Smooth muscle cell (in vitro differentiated cells): Measurements from ENCODE around the gene CELSR1. TPM values are rescaled to one million over a fixed set of nuclear protein-coding genes. Genes with fewer than 3 reads are reported as not detected.

Experiments
- DNase-seq: peaks from one replicate; lab custom pipeline; 2025; ENCODE audit not compliant: unreplicated experiment; lab: John Stamatoyannopoulos, UW
- H2AFZ ChIP-seq: fragments of 200-600 bp; sonication (generic); 2 replicates; pipeline ENCODE4 v1.6.0; 2016; ENCODE audit warnings: antibody characterized with exemption, low read depth, mild to moderate bottlenecking
- H3F3A ChIP-seq: fragments of 200-600 bp; sonication (generic); 2 replicates; pipeline ENCODE4 v1.6.0; 2017; ENCODE audit warnings: antibody characterized with exemption, low read depth
- H3K27ac ChIP-seq: fragments of 200-600 bp; sonication (generic); 2 replicates; pipeline ENCODE4 v1.5.1; 2016; ENCODE audit warnings: low read depth, mild to moderate bottlenecking
- H3K27me3 ChIP-seq: fragments of 200-600 bp; sonication (generic); 2 replicates; pipeline ENCODE4 v1.6.1; 2016; ENCODE audit warnings: low read depth, mild to moderate bottlenecking
- H3K36me3 ChIP-seq: fragments of 200-600 bp; sonication (generic); 2 replicates; pipeline ENCODE4 v1.5.1; 2016; ENCODE audit warnings: low read depth
- H3K4me1 ChIP-seq: fragments of 200-600 bp; sonication (generic); 2 replicates; pipeline ENCODE4 v1.5.1; 2016; ENCODE audit warnings: low read depth
- H3K4me2 ChIP-seq: fragments of 200-600 bp; sonication (generic); 2 replicates; pipeline ENCODE4 v1.6.0; 2016; ENCODE audit warnings: mild to moderate bottlenecking
- H3K4me3 ChIP-seq: fragments of 200-600 bp; sonication (generic); 2 replicates; pipeline ENCODE4 v1.5.1; 2016; ENCODE audit warnings: mild to moderate bottlenecking
- H3K79me2 ChIP-seq: fragments of 200-600 bp; sonication (generic); 2 replicates; pipeline ENCODE4 v1.6.0; 2016; ENCODE audit warnings: low read depth, mild to moderate bottlenecking
- H3K9ac ChIP-seq: fragments of 200-600 bp; sonication (generic); 2 replicates; pipeline ENCODE4 v1.6.0; 2016; ENCODE audit warnings: low read depth
- H3K9me3 ChIP-seq: fragments of 200-600 bp; sonication (generic); replicated peaks from 2 replicates; pipeline ENCODE4 v1.5.1; 2016; ENCODE audit warnings: low read depth
- H4K20me1 ChIP-seq: fragments of 200-600 bp; sonication (generic); 2 replicates; pipeline ENCODE4 v1.6.0; 2016; ENCODE audit warnings: low read depth
- WGBS: methylation state at CpG from one replicate; pipeline ENCODE4 v1.1.7; 2016; ENCODE audit warnings: low lambda C conversion rate; 5-methylcytosine and 5-hydroxymethylcytosine counted together
- polyA plus RNA-seq: library from polyadenylated mRNA; unstranded; fragments of >200 nt; fragmentation: Nextera tagmentation; extraction: Ambion mirVana; gene quantifications from 2 replicates; pipeline ENCODE4 v1.2.1, GENCODE V29; 2016
- total RNA-seq: library from RNA; depleted of rRNA; stranded (reverse); fragments of >200 nt; gene quantifications from 2 replicates; pipeline ENCODE4 v1.2.3, GENCODE V29; 2014
- TF ChIP-seq, protein P1 (sequence below): fragments of 200-600 bp; sonication (generic); IDR thresholded peaks from 2 replicates; pipeline ENCODE4 v1.5.1; 2017; ENCODE audit warnings: borderline replicate concordance, mild to moderate bottlenecking, antibody characterized with exemption; ENCODE audit not compliant: insufficient read depth, poor library complexity, severe bottlenecking

The CELSR1 gene
- total and polyA plus RNA-seq, 2 experiments from 2014 or later: 3.6 to 15.2 TPM

DNA sequence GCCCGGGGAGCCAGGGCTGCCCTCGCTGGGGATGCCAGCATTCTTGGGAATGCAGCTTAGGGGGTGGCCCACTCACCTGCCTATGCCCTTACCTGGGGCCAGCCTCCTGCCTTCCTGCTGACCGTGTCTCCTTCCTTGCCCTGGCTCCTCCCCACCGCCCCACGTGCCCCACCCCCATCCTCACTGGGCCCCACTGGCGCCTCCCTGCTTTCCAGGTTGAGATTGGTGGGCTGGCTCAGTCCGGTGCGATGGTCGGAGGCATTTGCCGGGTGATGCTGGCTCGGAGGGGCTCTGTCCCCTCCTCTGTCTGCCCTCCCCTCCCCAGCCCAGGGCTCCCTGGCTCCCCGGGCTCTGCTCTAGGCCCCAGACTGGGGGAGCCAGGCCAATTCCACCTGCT lies 48.7 kb upstream of the CELSR1 start:
- peaks cover 9% of the 10 kb centered on the region for H3K4me1 ChIP-seq

DNA sequence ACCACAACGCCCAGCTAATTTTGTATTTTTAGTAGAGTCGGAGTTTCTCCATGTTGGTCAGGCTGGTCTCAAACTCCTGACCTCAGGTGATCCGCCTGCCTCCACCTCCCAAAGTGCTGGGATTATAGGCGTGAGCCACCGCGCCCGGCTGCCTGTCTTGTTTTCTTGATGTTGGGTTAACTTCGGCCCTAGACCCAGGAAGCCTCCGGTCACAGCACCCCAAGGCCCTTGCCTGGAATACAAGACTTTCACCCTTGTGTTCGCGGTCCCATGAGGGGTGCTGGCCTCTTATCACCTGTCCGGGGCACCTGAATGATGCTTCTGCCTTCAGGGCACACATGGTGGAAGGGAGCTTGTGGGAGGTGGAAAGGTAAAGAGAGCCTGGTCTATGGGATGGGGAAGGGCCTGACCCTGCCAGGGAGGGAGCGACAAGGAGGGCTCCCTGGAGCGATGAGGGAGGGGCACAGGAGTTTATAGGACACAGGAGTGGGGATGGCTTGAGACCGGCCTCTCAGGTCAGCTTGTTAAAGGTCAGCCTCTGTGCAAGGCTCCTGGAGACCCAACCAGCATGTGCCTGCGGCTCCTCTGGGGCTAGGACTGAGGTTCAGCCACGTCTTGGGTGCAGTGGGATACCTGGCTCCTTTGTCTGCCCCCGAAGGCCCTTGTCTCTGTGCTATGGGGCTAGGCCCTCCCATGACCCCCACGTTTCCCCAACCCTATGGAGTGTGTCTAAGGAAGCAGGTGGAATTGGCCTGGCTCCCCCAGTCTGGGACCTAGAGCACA lies 48.1 kb upstream of the CELSR1 start:
- TF ChIP-seq, protein P1, sequence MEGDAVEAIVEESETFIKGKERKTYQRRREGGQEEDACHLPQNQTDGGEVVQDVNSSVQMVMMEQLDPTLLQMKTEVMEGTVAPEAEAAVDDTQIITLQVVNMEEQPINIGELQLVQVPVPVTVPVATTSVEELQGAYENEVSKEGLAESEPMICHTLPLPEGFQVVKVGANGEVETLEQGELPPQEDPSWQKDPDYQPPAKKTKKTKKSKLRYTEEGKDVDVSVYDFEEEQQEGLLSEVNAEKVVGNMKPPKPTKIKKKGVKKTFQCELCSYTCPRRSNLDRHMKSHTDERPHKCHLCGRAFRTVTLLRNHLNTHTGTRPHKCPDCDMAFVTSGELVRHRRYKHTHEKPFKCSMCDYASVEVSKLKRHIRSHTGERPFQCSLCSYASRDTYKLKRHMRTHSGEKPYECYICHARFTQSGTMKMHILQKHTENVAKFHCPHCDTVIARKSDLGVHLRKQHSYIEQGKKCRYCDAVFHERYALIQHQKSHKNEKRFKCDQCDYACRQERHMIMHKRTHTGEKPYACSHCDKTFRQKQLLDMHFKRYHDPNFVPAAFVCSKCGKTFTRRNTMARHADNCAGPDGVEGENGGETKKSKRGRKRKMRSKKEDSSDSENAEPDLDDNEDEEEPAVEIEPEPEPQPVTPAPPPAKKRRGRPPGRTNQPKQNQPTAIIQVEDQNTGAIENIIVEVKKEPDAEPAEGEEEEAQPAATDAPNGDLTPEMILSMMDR: no peak
- Histone ChIP-seq H3K36me3 (no peaks in the 10 kb centered on the region), H3K79me2 (peaks cover 14% of the 10 kb centered on the region), H2AFZ (no peak overlapping the region), H3K27ac (no peak overlapping the region), H3K27me3 (no peaks in the 10 kb centered on the region), H3K4me1 (peaks cover 9% of the 10 kb centered on the region), H3F3A (no peaks in the 10 kb centered on the region), H3K4me3 (no peak overlapping the region), H3K9ac (no peak overlapping the region), H3K9me3 (no peaks in the 10 kb centered on the region), H3K4me2 (no peak overlapping the region), H4K20me1 (peaks cover 90% of the 10 kb centered on the region)
- 97% methylated on average over 19 of the region's 19 CpGs for WGBS
- no peak for DNase-seq

More for the DNA sequence above, 48.7 kb upstream of the CELSR1 start:
- Histone ChIP-seq H3K27ac (no peak overlapping the region), H3K4me2 (no peak overlapping the region), H3K9me3 (no peaks in the 10 kb centered on the region), H3K36me3 (no peaks in the 10 kb centered on the region), H3K4me3 (no peak overlapping the region), H2AFZ (no peak overlapping the region), H3K79me2 (peaks cover 13% of the 10 kb centered on the region), H4K20me1 (peaks cover 90% of the 10 kb centered on the region), H3K27me3 (no peaks in the 10 kb centered on the region), H3K9ac (no peak overlapping the region), H3F3A (no peaks in the 10 kb centered on the region)
- TF ChIP-seq, protein P1: no peak
- no peak for DNase-seq
- 85% methylated on average over 12 of the region's 12 CpGs for WGBS

DNA sequence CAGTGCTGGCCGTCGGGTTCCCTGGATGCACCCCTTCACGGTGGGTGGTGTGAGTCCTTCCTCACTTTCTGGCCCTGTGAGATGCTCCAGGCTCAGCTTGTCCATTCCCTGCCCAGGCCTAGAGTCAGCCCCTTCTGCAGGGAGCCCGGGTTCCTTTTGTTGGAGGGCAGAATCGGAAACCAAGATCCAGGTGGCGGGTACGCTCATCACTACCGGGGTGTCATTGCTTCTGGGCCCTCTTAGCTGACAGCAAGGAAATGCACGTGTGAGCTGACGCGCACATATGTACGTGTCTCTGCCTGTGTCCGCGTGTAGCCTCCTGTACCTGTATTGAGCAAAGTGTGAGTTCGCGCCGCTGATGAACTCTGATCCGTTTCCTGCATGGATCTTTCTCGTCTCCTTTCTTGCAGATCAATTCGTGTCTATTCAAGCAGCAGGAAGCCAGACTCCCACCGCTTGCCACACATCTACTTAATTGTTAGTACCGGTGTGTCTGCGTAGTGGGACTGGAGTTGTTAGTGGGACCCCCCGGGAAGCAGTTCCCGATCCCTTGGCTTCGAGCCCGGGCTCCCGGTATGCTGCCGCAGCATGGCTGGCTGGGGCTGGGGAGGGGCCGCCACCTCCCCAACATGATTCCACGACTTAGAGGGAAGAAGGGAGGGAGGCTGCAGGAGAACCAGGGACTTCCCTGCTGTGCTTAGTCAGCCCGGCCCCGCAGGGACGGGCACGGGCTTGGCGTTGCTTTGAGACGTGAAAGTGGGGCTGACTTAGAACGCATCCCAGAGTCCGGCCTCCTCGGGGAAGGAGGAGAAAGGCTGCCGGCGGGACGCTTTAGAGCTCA lies 46.9 kb upstream of the CELSR1 start:
- Histone ChIP-seq H4K20me1 (peaks cover 93% of the 10 kb centered on the region), H3K79me2 (peaks cover 14% of the 10 kb centered on the region), H3K9ac (no peak overlapping the region), H3K9me3 (no peaks in the 10 kb centered on the region), H3K27ac (no peak overlapping the region), H3K4me1 (peaks cover 9% of the 10 kb centered on the region), H3K36me3 (no peaks in the 10 kb centered on the region), H3K4me2 (peak overlapping the region; percentile 79), H2AFZ (no peak overlapping the region), H3F3A (no peaks in the 10 kb centered on the region), H3K27me3 (no peaks in the 10 kb centered on the region), H3K4me3 (no peak overlapping the region)
- TF ChIP-seq, protein P1: no peak
- DNase-seq: no peak
- 56% methylated on average over 43 of the region's 43 CpGs for WGBS
